H1 (cell line): ENCODE data around the gene RAD51B.

Source experiments
- EP300 ChIP-seq, 2 experiments: IDR thresholded peaks; 1 replicate in 1 of 2; 2 replicates in 1 of 2; pipeline ENCODE4 v1.6.1; 2011 to 2012; ENCODE audit warnings: low read depth in 2 of 2, low read length in 2 of 2, mild to moderate bottlenecking in 2 of 2, borderline replicate concordance in 1 of 2, inconsistent platforms in 1 of 2, moderate library complexity in 1 of 2
- TF ChIP-seq, protein P1 (sequence below), 3 experiments: IDR thresholded peaks; 1 replicate in 2 of 3; 2 replicates in 1 of 3; pipeline versions ENCODE4 v1.5.1 to v1.6.1; 2011; ENCODE audit warnings: low read length in 3 of 3, mild to moderate bottlenecking in 3 of 3, inconsistent platforms in 2 of 3, low read depth in 1 of 3, moderate library complexity in 1 of 3; ENCODE audit not compliant: insufficient read depth in 1 of 3; ENCODE audit errors: control extremely low read depth in 1 of 3

DNA sequence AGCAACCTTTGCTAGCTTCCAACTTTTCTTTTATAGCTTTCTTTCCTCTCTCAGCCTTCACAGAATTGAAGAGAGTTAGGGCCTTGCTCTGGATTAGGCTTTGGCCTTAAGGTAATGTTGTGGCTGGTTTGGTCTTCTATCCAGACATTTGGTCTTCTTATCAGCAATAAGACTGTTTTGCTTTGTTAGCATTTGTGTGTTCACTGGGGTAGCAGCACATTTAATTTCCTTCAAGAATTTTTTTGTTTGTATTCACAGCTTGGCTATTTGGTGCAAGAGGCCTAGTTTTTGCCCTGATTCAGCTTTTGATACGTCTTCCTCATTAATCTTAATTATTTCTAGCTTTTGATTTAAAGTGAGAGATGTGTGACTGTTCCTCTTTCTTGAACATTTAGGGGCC is 130.8 kb downstream of the RAD51B start:
- TF ChIP-seq, protein P1, sequence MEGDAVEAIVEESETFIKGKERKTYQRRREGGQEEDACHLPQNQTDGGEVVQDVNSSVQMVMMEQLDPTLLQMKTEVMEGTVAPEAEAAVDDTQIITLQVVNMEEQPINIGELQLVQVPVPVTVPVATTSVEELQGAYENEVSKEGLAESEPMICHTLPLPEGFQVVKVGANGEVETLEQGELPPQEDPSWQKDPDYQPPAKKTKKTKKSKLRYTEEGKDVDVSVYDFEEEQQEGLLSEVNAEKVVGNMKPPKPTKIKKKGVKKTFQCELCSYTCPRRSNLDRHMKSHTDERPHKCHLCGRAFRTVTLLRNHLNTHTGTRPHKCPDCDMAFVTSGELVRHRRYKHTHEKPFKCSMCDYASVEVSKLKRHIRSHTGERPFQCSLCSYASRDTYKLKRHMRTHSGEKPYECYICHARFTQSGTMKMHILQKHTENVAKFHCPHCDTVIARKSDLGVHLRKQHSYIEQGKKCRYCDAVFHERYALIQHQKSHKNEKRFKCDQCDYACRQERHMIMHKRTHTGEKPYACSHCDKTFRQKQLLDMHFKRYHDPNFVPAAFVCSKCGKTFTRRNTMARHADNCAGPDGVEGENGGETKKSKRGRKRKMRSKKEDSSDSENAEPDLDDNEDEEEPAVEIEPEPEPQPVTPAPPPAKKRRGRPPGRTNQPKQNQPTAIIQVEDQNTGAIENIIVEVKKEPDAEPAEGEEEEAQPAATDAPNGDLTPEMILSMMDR (IDR thresholded peaks at IDR 0.05; ENCODE audit: control extremely low read depth in 1 of 3, insufficient read depth in 1 of 3, low read depth in 1 of 3, low read length in 3 of 3), result no peak
- TF ChIP-seq EP300 (IDR thresholded peaks at IDR 0.05; ENCODE audit: borderline replicate concordance in 1 of 2, low read depth in 2 of 2, low read length in 2 of 2), result no peak
